Activated CD4-positive, alpha-beta T cell treated with anti-CD3 and anti-CD28 coated beads for 1 hour (primary cell): ENCODE measurements around the gene RECQL5.

Experiments used
- DNase-seq: peaks from one replicate; pipeline ENCODE4 v3.0.0-alpha.2; 2020

Gene RECQL5

GRCh38 chr17:75685499-75685898 is 18.5 kb upstream of the RECQL5 start:
- DNase-seq: no peak

GRCh38 chr17:75684924-75685323 is 18.0 kb upstream of the RECQL5 start:
- no peak for DNase-seq

- no peak for DNase-seq
These were observed 17.3 kb upstream of the RECQL5 start for GRCh38 chr17:75684249-75684648.

GRCh38 chr17:75683583-75683982 is 16.6 kb upstream of the RECQL5 start:
- DNase-seq: no peak

GRCh38 chr17:75681289-75681688 is 14.3 kb upstream of the RECQL5 start:
- no peak for DNase-seq

DNA sequence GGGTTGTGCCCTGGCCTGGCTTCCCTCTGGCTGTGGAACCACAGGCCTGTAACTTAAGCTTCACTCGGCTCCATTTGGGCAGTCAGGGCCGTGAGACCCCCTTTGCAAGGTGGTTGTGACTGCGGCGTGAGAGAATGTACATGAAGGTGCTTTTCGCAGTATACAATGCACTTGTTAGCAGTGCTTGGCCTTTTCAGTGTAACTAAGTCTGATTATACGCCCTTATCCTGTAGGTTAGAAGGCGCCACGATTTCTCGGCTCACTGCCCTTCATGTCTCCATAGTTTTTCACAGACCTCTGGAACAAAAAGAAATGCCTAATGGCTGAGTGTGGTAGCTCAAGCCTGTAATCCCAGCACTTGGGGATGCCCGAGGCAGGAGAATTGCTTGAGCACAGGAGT is 13.5 kb upstream of the RECQL5 start:
- no peak for DNase-seq

DNA sequence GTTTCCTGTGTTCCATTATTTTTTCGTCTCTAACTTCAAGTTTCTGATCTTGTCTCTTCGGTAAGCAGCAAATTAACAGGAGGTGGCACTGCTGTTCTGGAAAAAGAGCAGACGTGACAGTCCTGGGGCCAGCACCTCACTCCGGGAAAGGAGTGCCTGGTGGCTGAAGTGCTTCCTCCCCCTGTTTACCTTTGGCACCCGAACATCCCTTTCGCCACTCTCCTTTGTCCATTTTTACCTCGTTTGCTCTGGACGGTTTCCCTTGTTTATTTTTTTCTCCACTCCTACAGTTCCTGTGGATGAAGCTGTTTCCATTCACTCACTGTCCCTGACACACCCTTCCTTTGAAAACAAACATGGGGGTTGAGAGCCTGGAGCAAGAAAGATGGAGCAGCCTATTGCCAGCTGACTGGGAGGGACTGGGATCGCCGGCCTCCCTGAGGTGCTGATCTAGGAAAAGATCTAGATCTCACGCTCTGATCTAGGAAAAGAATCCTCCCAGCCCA is 12.8 kb upstream of the RECQL5 start:
- no peak for DNase-seq

GRCh38 chr17:75676461-75676860 is 9.5 kb upstream of the RECQL5 start:
- DNase-seq: no peak

- no peak for DNase-seq
These were observed 6.5 kb upstream of the RECQL5 start for GRCh38 chr17:75673487-75673886.

- DNase-seq: no peak
These were observed 5.1 kb upstream of the RECQL5 start for GRCh38 chr17:75672011-75672410.

DNA sequence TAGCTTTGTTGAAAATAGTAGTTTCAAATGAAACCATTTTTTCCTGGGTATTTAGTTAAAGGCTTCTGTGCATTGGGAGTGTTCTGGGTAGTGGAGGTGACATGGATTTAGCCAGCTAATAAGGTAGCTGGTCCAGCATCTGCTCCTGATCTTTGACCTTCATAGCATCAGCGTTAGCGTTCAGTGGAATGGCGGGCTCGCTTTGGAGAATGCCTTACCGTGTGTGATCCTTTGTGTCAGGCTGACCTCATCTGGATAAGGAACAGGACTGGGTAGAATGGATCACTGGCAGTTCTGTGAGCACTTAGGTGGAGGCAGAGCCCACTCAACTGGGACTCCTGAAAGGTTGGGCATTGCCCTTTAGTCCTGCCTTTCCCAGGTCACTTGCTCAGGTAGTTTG is 3.9 kb upstream of the RECQL5 start:
- no peak for DNase-seq

- DNase-seq: no peak
These were observed 1.5 kb upstream of the RECQL5 start for GRCh38 chr17:75668489-75668888.

- no peak for DNase-seq
These were observed 871 bp upstream of the RECQL5 start for GRCh38 chr17:75667825-75668224.

DNA sequence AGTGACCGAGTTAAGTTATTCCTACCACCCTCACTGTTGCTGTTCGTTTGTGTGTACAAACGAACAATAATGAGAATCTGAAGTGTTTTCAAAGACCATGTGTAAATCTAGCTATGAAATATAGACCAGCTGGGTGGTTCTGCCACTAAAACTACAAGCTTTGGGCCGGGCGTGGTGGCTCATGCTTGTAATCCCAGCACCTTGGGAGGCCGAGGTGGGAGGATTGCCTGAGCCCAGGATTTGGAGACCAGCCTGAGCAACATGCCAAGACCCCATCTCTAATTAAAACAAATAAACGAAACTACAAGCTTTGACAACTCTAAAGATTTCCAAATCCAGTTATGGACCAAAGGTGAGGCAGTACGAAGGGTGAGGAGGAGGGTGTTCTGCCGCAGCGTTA is 973 bp downstream of the RECQL5 start:
- DNase-seq: no peak

GRCh38 chr17:75664099-75664549 is 2.8 kb downstream of the RECQL5 start:
- DNase-seq: no peak

DNA sequence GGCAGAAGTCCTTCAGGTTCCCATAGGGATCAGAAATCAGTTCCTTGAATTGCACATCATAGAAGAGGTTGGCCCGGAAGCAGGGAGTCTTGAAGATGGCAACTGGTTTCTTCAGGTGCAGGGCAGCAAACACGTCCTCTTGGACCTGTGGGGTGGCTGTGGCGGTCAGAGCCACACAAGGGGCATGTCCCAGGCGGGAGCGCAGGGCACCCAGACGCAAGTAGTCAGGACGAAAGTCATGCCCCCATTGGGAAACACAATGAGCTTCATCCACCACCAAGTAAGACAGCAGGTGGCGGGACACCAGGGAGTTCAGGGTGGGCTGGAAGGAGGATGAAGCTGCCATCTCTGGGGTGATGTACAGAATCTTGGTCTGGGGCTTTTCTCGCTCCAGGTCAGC is 4.4 kb downstream of the RECQL5 start:
- no peak for DNase-seq

DNA sequence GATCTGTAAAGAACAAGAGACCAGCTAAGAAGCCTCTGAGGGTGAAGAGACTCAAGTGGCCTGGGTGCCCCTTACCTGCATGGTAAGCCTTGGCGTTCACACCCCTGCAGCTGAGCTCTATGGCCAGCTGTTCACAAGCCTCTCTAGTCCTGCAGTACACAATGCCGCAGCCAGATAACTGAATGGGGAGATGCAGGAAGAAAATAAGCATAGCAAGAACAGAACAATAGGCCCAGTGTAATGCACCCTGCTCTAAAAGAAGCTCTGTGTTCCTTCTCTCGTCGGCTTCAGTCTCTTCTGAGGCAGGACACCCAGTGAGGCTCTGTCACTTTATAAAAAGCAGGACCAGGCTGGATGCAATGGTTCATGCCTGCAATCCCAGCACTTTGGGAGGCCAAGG is 5.4 kb downstream of the RECQL5 start:
- DNase-seq: no peak

GRCh38 chr17:75658237-75658636 is 8.7 kb downstream of the RECQL5 start:
- DNase-seq: no peak

DNA sequence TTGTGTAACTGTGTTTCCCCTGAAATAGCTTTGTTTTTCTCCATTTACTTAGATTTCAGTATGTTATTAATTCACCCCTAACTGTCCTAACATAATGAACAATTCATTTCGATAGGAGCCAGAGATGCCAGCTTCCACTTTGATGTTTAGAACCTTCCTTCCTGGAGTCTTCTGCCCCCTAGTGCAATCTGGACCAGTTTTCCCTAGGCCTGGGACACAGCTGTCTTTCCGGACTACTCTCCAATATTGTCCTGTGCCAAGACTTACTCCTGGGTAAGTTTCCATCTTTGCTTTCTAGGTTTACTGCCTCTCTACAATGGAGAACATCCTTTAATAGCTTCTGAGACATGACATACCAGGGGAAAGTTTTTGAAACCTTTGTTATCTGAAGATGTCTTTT is 12.8 kb downstream of the RECQL5 start:
- DNase-seq: no peak

- no peak for DNase-seq
These were observed 13.9 kb downstream of the RECQL5 start for GRCh38 chr17:75652934-75653549.

DNA sequence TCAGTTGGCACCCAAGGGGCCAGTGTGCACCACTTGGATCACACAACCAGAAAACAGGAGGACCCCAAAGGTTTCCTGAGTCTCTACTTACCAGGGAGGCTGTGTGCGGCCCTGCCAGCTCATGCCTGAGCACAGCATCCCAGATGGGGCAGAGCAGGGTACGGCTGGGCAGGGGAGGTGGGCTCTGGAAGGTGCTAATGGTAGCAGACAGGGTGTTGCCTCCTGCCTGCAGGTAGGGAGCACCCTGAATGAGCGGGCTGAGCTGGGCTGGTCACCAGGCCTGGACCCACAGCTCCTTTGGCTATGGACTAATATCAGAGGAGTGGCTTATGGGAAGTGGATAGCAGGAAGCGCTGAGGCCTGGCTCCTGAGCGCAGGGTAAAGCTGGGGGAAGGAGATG is 14.6 kb downstream of the RECQL5 start:
- no peak for DNase-seq

- DNase-seq: no peak
These were observed 16.1 kb downstream of the RECQL5 start for GRCh38 chr17:75650874-75651273.

DNA sequence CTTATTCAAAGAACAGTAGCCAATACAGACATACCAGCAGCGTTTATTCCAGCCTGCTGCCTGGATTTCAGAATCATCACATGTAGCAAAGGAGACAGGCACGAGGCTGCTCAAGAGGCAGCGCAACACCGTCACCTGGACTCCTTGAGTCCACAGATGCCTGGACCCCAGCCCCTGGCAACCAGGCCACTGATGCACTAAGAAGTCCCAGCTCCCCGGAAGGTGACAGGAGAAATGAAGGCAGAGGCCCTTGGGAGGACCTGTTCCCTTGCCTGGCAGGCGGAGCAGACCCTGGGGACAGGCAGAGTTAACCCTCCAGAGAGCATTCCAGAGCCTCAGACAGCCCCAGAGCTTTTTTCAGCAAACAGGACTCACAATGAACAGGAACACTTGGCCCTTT is 17.3 kb downstream of the RECQL5 start:
- no peak for DNase-seq

DNA sequence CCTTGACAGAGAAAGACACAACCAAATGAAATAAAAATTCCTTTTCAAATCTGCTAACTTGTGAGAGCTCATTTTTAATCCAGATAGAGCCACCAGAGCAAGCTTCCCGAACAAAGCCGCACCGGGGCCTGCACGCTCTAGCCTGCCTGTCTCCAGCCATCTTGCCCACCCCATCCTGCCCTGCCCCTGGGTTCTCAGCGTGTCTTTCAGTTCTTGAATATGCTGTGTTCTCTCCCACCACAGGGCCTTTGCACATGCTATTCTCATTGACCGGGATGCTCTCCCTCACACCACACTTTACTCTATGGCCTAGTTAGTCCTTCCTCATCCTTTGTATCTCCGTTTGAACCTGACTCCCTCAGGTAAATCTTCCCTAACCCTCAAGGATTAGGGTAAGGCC is 19.0 kb downstream of the RECQL5 start:
- DNase-seq: no peak

DNA sequence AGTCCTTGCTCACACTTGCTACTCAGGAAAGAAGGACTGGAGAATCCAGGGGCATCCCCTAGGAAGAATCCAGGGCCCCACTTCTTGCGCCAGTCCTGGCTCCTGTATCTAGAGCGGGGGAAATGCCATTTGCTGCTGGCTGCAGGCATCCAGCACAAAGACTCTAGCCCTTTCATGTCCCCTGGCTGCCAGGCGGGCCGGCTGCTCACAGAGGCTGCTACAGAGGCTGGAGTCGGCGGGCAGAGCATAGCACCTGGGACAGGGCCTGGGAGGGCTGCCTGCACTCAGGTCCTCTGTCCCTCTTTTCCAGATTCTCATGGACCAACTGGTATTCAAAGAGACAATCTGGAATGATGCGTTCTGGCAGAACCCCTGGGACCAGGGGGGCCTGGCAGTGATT is 19.9 kb downstream of the RECQL5 start:
- DNase-seq: no peak

- no peak for DNase-seq
These were observed 20.3 kb downstream of the RECQL5 start for GRCh38 chr17:75646638-75646992.
